ENCODE results near the gene FGD2.

Gene FGD2

GRCh38 chr6:36999751-37000125 lies 5.7 kb upstream of the FGD2 start:
- Histone ChIP-seq H3K27ac (ENCODE audit: low read depth, low read length) (no peak overlapping the region), H3K9me2 (replicated peaks; ENCODE audit: insufficient read depth, low read length) (no peaks in the 10 kb centered on the region), H3F3A (ENCODE audit: insufficient read depth) (peaks cover 10% of the 10 kb centered on the region; the same call in 1 of the 2 replicates), H3K79me2 (ENCODE audit: insufficient read depth, low read length) (no peaks in the 10 kb centered on the region), H3K9ac (ENCODE audit: low read length) (no peak overlapping the region), H4K20me1 (ENCODE audit: low read depth, low read length) (no peaks in the 10 kb centered on the region), H3K4me3 (ENCODE audit: insufficient read depth, low read length, poor library complexity, severe bottlenecking) (no peak overlapping the region), H3K36me3 (ENCODE audit: low read length) (no peaks in the 10 kb centered on the region), H3K9me3 (ENCODE audit: insufficient read depth, low read length) (no peaks in the 10 kb centered on the region), H2AFZ (ENCODE audit: low read depth, low read length, severe bottlenecking) (no peak overlapping the region), H3K4me2 (ENCODE audit: low read depth, low read length, poor library complexity, severe bottlenecking) (no peak overlapping the region), H3K27me3 (ENCODE audit: low read length) (no peaks in the 10 kb centered on the region)
- TF ChIP-seq CTCF (IDR thresholded peaks at IDR 0.05; ENCODE audit: insufficient read depth, low read length, poor library complexity, severe bottlenecking) = no peak
- TF ChIP-seq EZH2phosphoT487 (conservative IDR thresholded peaks at IDR 0.05; ENCODE audit: low read length) = no peak

- H3K79me2 ChIP-seq (ENCODE audit: insufficient read depth, low read length) = peaks cover 11% of the 10 kb centered on the region; the same call in 1 of the 2 replicates
Observed at GRCh38 chr6:37004044-37004980, 1.1 kb upstream of the FGD2 start.

GRCh38 chr6:37005827-37006567 lies 542 bp downstream of the FGD2 start:
- no peak for TF ChIP-seq CTCF (IDR thresholded peaks at IDR 0.05; ENCODE audit: insufficient read depth, low read length, poor library complexity, severe bottlenecking)
- no peak for TF ChIP-seq EZH2phosphoT487 (conservative IDR thresholded peaks at IDR 0.05; ENCODE audit: low read length)
- peak overlapping the region; percentile 58 for H3K4me3 ChIP-seq (ENCODE audit: insufficient read depth, low read length, poor library complexity, severe bottlenecking)
- H3K9me2 ChIP-seq (replicated peaks; ENCODE audit: insufficient read depth, low read length) = no peaks in the 10 kb centered on the region
- H3K79me2 ChIP-seq (ENCODE audit: insufficient read depth, low read length) = peaks cover 11% of the 10 kb centered on the region; the same call in 1 of the 2 replicates
- no peaks in the 10 kb centered on the region for H4K20me1 ChIP-seq (ENCODE audit: low read depth, low read length)
- peak overlapping the region; percentile 65 for H3K9ac ChIP-seq (ENCODE audit: low read length)
- H3F3A ChIP-seq (ENCODE audit: insufficient read depth) = peaks cover 26% of the 10 kb centered on the region; the same call in 1 of the 2 replicates
- H3K36me3 ChIP-seq (ENCODE audit: low read length) = no peaks in the 10 kb centered on the region
- H3K4me2 ChIP-seq (ENCODE audit: low read depth, low read length, poor library complexity, severe bottlenecking) = peak overlapping the region; percentile 70
- H3K27me3 ChIP-seq (ENCODE audit: low read length) = no peaks in the 10 kb centered on the region
- H2AFZ ChIP-seq (ENCODE audit: low read depth, low read length, severe bottlenecking) = peak overlapping the region; percentile 20
- H3K27ac ChIP-seq (ENCODE audit: low read depth, low read length) = peak overlapping the region; percentile 66
- no peaks in the 10 kb centered on the region for H3K9me3 ChIP-seq (ENCODE audit: insufficient read depth, low read length)

More at GRCh38 chr6:37004044-37004980, 1.1 kb upstream of the FGD2 start:
- Histone ChIP-seq H4K20me1 (ENCODE audit: low read depth, low read length) (no peaks in the 10 kb centered on the region), H3K9me2 (replicated peaks; ENCODE audit: insufficient read depth, low read length) (no peaks in the 10 kb centered on the region), H3K4me3 (ENCODE audit: insufficient read depth, low read length, poor library complexity, severe bottlenecking) (peak overlapping the region; percentile 5), H3K27ac (ENCODE audit: low read depth, low read length) (peak overlapping the region; percentile 66), H3K9me3 (ENCODE audit: insufficient read depth, low read length) (no peaks in the 10 kb centered on the region), H3K9ac (ENCODE audit: low read length) (peak overlapping the region; percentile 21; the same call in 1 of the 2 replicates), H3K36me3 (ENCODE audit: low read length) (no peaks in the 10 kb centered on the region), H3K27me3 (ENCODE audit: low read length) (no peaks in the 10 kb centered on the region), H3K4me2 (ENCODE audit: low read depth, low read length, poor library complexity, severe bottlenecking) (peak overlapping the region; percentile 70), H3F3A (ENCODE audit: insufficient read depth) (peaks cover 26% of the 10 kb centered on the region; the same call in 1 of the 2 replicates), H2AFZ (ENCODE audit: low read depth, low read length, severe bottlenecking) (peak overlapping the region; percentile 7)
- TF ChIP-seq CTCF (IDR thresholded peaks at IDR 0.05; ENCODE audit: insufficient read depth, low read length, poor library complexity, severe bottlenecking) (no peak), EZH2phosphoT487 (conservative IDR thresholded peaks at IDR 0.05; ENCODE audit: low read length) (no peak)
